ENCODE data around the gene CNGA1.
"Not testable (repeated sequence)": the region's sequence is repeated elsewhere in the genome, so short reads cannot be mapped to it uniquely, and the experiment has no call there.

DNA sequence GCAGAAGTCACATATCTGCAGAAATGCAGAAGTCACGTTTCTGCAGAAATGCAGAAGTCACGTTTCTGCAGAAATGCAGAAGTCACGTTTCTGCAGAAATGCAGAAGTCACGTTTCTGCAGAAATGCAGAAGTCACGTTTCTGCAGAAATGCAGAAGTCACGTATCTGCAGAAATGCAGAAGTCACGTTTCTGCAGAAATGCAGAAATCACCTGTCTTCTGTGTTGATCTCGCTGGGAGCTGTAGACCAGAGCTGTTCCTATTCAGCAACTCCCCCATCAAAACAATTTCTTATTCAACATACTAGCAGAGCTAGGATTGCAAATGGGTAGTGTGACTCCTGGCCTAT is 93.2 kb downstream of the CNGA1 start:
- TF ChIP-seq FOXM1 (IDR thresholded peaks at IDR 0.05; ENCODE audit: borderline replicate concordance); FOXA1 (IDR thresholded peaks at IDR 0.05); ELF4 (IDR thresholded peaks at IDR 0.05); BHLHE40 (IDR thresholded peaks at IDR 0.05; ENCODE audit: borderline replicate concordance); ARNT (IDR thresholded peaks at IDR 0.05); SP1 (IDR thresholded peaks at IDR 0.05); HDGF (IDR thresholded peaks at IDR 0.05; ENCODE audit: borderline replicate concordance); TARDBP (IDR thresholded peaks at IDR 0.05); L3MBTL2 (conservative IDR thresholded peaks at IDR 0.05); SUZ12 (IDR thresholded peaks at IDR 0.05); FOXK2 (IDR thresholded peaks at IDR 0.05); LEF1 (IDR thresholded peaks at IDR 0.05; ENCODE audit: borderline replicate concordance): not testable (repeated sequence)
- TF ChIP-seq, protein P1, sequence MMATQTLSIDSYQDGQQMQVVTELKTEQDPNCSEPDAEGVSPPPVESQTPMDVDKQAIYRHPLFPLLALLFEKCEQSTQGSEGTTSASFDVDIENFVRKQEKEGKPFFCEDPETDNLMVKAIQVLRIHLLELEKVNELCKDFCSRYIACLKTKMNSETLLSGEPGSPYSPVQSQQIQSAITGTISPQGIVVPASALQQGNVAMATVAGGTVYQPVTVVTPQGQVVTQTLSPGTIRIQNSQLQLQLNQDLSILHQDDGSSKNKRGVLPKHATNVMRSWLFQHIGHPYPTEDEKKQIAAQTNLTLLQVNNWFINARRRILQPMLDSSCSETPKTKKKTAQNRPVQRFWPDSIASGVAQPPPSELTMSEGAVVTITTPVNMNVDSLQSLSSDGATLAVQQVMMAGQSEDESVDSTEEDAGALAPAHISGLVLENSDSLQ (IDR thresholded peaks at IDR 0.05), result not testable (repeated sequence)

Data from HEK293T (cell line).